ENCODE results near the gene NAGLU.

DNA sequence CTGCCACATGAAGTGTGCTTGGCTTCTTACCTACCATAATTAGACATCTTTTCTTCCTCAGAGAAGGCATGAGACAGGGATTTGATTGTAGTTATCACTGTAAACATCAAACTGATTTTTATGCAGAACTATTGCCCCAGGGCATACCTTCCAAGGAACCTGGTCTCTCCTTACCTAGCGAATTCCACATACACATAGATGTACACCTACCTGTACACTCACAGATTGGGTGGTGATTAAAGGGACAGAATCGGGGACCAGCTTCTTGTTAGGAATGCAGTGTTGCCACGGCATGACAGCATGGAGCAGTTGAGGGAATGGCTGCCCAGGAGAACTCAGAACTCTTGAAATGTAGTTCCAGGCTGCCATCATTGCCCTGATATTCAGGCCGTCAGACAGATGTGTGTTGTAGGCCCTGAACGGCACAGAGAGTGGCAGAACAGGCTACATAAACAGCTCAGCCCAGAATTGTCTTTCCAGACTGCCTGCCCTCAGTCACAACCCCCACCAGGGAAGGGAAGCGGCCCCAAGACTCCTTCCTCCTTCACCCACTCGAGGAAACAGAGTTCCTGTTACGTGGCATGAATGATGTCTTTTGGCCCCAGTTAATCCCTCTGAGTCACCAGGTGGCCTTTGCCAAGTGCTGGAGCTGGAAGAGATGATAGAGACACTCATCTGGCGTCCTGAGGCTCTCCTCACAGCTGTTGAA is 17.8 kb upstream of the NAGLU start:
- TF ChIP-seq, protein P1, sequence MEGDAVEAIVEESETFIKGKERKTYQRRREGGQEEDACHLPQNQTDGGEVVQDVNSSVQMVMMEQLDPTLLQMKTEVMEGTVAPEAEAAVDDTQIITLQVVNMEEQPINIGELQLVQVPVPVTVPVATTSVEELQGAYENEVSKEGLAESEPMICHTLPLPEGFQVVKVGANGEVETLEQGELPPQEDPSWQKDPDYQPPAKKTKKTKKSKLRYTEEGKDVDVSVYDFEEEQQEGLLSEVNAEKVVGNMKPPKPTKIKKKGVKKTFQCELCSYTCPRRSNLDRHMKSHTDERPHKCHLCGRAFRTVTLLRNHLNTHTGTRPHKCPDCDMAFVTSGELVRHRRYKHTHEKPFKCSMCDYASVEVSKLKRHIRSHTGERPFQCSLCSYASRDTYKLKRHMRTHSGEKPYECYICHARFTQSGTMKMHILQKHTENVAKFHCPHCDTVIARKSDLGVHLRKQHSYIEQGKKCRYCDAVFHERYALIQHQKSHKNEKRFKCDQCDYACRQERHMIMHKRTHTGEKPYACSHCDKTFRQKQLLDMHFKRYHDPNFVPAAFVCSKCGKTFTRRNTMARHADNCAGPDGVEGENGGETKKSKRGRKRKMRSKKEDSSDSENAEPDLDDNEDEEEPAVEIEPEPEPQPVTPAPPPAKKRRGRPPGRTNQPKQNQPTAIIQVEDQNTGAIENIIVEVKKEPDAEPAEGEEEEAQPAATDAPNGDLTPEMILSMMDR (conservative IDR thresholded peaks at IDR 0.05) = no peak
- TF ChIP-seq ZFX (IDR thresholded peaks at IDR 0.05) = no peak

Measured in C4-2B (cell line).